Measurements from ENCODE around the gene ORAI3.

DNA sequence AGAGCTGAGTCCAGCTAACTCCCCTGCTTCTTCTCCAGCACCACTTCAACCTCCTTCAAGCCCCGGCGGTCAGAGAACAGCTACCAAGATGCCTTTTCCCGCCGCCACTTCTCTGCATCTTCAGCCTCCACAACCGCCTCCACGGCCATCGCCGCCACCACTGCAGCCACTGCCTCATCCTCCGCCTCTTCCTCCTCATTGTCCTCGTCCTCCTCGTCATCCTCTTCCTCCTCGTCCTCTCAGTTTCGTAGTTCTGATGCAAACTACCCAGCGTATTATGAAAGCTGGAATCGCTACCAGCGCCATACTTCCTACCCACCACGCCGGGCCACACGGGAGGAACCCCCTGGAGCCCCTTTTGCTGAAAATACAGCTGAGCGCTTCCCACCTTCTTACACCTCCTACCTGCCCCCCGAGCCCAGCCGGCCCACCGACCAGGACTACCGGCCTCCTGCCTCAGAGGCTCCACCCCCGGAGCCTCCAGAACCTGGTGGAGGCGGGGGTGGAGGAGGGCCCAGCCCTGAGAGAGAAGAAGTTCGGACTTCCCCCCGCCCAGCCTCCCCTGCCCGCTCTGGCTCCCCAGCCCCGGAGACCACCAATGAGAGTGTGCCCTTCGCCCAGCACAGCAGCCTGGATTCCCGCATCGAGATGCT, 15.8 kb downstream of the ORAI3 start:
- TF ChIP-seq, protein P1, sequence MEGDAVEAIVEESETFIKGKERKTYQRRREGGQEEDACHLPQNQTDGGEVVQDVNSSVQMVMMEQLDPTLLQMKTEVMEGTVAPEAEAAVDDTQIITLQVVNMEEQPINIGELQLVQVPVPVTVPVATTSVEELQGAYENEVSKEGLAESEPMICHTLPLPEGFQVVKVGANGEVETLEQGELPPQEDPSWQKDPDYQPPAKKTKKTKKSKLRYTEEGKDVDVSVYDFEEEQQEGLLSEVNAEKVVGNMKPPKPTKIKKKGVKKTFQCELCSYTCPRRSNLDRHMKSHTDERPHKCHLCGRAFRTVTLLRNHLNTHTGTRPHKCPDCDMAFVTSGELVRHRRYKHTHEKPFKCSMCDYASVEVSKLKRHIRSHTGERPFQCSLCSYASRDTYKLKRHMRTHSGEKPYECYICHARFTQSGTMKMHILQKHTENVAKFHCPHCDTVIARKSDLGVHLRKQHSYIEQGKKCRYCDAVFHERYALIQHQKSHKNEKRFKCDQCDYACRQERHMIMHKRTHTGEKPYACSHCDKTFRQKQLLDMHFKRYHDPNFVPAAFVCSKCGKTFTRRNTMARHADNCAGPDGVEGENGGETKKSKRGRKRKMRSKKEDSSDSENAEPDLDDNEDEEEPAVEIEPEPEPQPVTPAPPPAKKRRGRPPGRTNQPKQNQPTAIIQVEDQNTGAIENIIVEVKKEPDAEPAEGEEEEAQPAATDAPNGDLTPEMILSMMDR (IDR thresholded peaks at IDR 0.05): no peak
- no peak for TF ChIP-seq POLR2A (IDR thresholded peaks at IDR 0.05)
